HG03159 (cell line): ENCODE data around the gene CBX1.
"Not testable (repeated sequence)": the region's sequence is repeated elsewhere in the genome, so short reads cannot be mapped to it uniquely, and the experiment has no call there.

ENCODE experiments used
- ATAC-seq: cut with Tn5 transposase; IDR thresholded peaks from one replicate; pipeline ENCODE4 v1.9.1; 2021; ENCODE audit warnings: mild to moderate bottlenecking, moderate library complexity; ENCODE audit not compliant: unreplicated experiment

Gene CBX1

GRCh38 chr17:48074322-48075081 is 26.8 kb downstream of the CBX1 start:
- ATAC-seq: no peak

- ATAC-seq: not testable (repeated sequence)
Observed at GRCh38 chr17:48073566-48074094, 27.6 kb downstream of the CBX1 start.

- not testable (repeated sequence) for ATAC-seq
Observed at GRCh38 chr17:48072811-48073210, 28.5 kb downstream of the CBX1 start.

- ATAC-seq: no peak
Observed at GRCh38 chr17:48071654-48072053, 29.6 kb downstream of the CBX1 start.

- ATAC-seq: no peak
Observed at GRCh38 chr17:48070195-48070594, 31.1 kb downstream of the CBX1 start.

- no peak for ATAC-seq
Observed at GRCh38 chr17:48068491-48068961, 32.8 kb downstream of the CBX1 start.

GRCh38 chr17:48067808-48068207 is 33.5 kb downstream of the CBX1 start:
- not testable (repeated sequence) for ATAC-seq

- no peak for ATAC-seq
Observed at GRCh38 chr17:48067245-48067644, 34.0 kb downstream of the CBX1 start.

GRCh38 chr17:48066656-48067055 is 34.6 kb downstream of the CBX1 start:
- ATAC-seq: no peak

GRCh38 chr17:48066192-48066591 is 35.1 kb downstream of the CBX1 start:
- ATAC-seq: no peak

- ATAC-seq: no peak
Observed at GRCh38 chr17:48064638-48065037, 36.6 kb downstream of the CBX1 start.

GRCh38 chr17:48062273-48062672 is 39.0 kb downstream of the CBX1 start:
- no peak for ATAC-seq

GRCh38 chr17:48060249-48060648 is 41.0 kb downstream of the CBX1 start:
- ATAC-seq: no peak

- no peak for ATAC-seq
Observed at GRCh38 chr17:48059125-48059668, 42.1 kb downstream of the CBX1 start.

- no peak for ATAC-seq
Observed at GRCh38 chr17:48058393-48059124, 42.7 kb downstream of the CBX1 start.

- no peak for ATAC-seq
Observed at GRCh38 chr17:48057626-48058025, 43.7 kb downstream of the CBX1 start.

- ATAC-seq: no peak
Observed at GRCh38 chr17:48056879-48057278, 44.4 kb downstream of the CBX1 start.

- ATAC-seq: no peak
Observed at GRCh38 chr17:48056246-48056745, 45.0 kb downstream of the CBX1 start.

GRCh38 chr17:48055531-48056245 is 45.6 kb downstream of the CBX1 start:
- ATAC-seq: no peak

GRCh38 chr17:48054238-48055185 is 46.8 kb downstream of the CBX1 start:
- no peak for ATAC-seq
